ENCODE results near the gene SNX13.
A peak's percentile ranks its signal among the peaks of the same experiment; 100 is the strongest.

The SNX13 gene

DNA sequence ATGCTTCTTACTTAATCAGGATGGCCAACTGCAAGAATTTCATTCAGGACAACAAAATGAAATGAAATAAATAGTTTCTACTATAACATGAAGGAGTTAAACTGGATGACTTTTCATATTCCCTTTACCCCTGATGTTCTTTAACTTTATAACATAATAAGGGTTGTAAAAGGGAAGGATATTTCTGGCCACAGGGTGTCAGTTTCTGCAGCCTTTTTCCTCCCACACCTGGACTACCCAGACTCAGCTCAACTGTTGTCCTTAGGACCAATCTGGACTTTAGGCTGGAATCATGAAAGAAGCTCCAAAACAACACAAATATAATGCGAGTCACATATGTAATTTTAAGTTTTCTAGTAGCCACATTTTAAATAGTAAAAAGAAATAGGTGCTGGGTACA lies 44.0 kb upstream of the SNX13 start:
- Histone ChIP-seq H3K36me3 (ENCODE audit: control insufficient read depth in 4 of 4, insufficient read depth in 4 of 4, low read length in 3 of 4) (no peaks in the 10 kb centered on the region), H3K27me3 (replicated peaks in 2 of 5; ENCODE audit: control insufficient read depth in 4 of 5, insufficient read depth in 5 of 5, low read length in 4 of 5) (no peaks in the 10 kb centered on the region), H3K4me3 (ENCODE audit: control insufficient read depth in 1 of 7, extremely low read depth in 1 of 7, insufficient read depth in 4 of 7, low read depth in 2 of 7, low read length in 6 of 7) (no peak overlapping the region), H3K9me3 (ENCODE audit: control extremely low read depth in 1 of 5, control insufficient read depth in 4 of 5, insufficient read depth in 2 of 5, low read depth in 1 of 5, low read length in 4 of 5) (peaks cover 0 to 4% (median 2%) of the 10 kb centered on the region in 5 experiments), H3K27ac (ENCODE audit: insufficient read depth in 1 of 2, low read depth in 1 of 2, low read length in 2 of 2, poor library complexity in 1 of 2, severe bottlenecking in 2 of 2) (no peak overlapping the region), H3K4me1 (ENCODE audit: control extremely low read depth in 1 of 4, control insufficient read depth in 4 of 4, insufficient read depth in 4 of 4, low read length in 3 of 4) (peaks cover 0 to 5% (median 2%) of the 10 kb centered on the region in 4 experiments)
- POLR2A ChIA-PET = no interaction called here
- no peak for DNase-seq
- WGBS (ENCODE audit: insufficient coverage) = no CpG with 5 or more reads among the region's 1 CpG
- CTCF ChIA-PET = no interaction called here

DNA sequence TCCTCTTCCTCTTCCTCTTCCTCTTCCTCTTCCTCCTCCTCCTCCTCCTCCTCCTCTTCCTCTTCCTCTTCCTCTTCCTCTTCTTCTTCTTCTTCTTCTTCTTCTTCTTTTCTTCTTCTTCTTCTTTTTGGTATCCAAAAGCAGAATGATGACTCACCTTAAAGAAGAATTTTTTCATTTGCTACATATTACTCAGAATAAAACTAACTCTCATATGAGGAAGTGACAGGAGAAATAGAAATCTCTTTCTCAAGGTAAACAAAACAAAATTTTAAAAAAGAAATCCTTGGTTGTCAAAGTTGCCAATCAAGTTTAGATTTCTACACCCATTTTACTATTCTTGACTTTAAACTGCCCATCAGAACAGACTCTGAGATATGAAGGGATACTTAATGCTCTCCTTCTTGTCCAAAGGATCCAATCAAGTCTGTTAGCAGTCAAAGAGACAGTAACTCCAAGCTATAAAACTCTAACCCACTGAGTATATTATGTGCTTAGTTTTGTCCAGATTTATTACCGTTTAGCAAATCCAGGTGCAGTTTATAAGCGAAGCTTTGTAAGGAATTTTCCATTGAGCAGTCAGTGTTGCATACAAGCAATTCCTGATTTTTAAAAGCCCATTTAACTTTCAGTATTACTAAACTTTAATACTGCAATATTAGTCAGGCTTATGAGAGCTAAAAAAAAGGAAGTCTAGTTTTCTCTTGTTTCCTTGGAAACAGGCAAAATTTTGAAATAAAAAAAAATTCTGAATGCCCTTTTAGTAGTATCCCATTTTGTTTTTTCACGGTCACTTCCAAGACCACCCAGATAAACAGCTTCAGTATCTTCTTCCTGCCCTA lies 43.1 kb upstream of the SNX13 start:
- peak in 2 of 3 donors; percentile 36 to 45 for DNase-seq
- 100% methylated on average over 1 of the region's 3 CpGs for WGBS (ENCODE audit: insufficient coverage)
- Histone ChIP-seq H3K4me1 (ENCODE audit: control extremely low read depth in 1 of 4, control insufficient read depth in 4 of 4, insufficient read depth in 4 of 4, low read length in 3 of 4) (peaks cover 0 to 5% (median 2%) of the 10 kb centered on the region in 4 experiments), H3K27me3 (replicated peaks in 2 of 5; ENCODE audit: control insufficient read depth in 4 of 5, insufficient read depth in 5 of 5, low read length in 4 of 5) (no peaks in the 10 kb centered on the region), H3K36me3 (ENCODE audit: control insufficient read depth in 4 of 4, insufficient read depth in 4 of 4, low read length in 3 of 4) (no peaks in the 10 kb centered on the region), H3K4me3 (ENCODE audit: control insufficient read depth in 1 of 7, extremely low read depth in 1 of 7, insufficient read depth in 4 of 7, low read depth in 2 of 7, low read length in 6 of 7) (no peak overlapping the region), H3K27ac (ENCODE audit: insufficient read depth in 1 of 2, low read depth in 1 of 2, low read length in 2 of 2, poor library complexity in 1 of 2, severe bottlenecking in 2 of 2) (no peak overlapping the region), H3K9me3 (ENCODE audit: control extremely low read depth in 1 of 5, control insufficient read depth in 4 of 5, insufficient read depth in 2 of 5, low read depth in 1 of 5, low read length in 4 of 5) (peaks cover 0 to 4% (median 2%) of the 10 kb centered on the region in 5 experiments)
- POLR2A ChIA-PET = no interaction called here
- CTCF ChIA-PET = interaction anchor here (1.0 kb wide), 1 partner anchor 10 kb away, joined by 3 read pairs; no protein-coding TSS in a partner anchor

- Histone ChIP-seq H3K4me3 (ENCODE audit: control insufficient read depth in 1 of 7, extremely low read depth in 1 of 7, insufficient read depth in 4 of 7, low read depth in 2 of 7, low read length in 6 of 7) (no peak overlapping the region), H3K36me3 (ENCODE audit: control insufficient read depth in 4 of 4, insufficient read depth in 4 of 4, low read length in 3 of 4) (no peaks in the 10 kb centered on the region), H3K27me3 (replicated peaks in 2 of 5; ENCODE audit: control insufficient read depth in 4 of 5, insufficient read depth in 5 of 5, low read length in 4 of 5) (no peaks in the 10 kb centered on the region), H3K4me1 (ENCODE audit: control extremely low read depth in 1 of 4, control insufficient read depth in 4 of 4, insufficient read depth in 4 of 4, low read length in 3 of 4) (no peaks in the 10 kb centered on the region), H3K27ac (ENCODE audit: insufficient read depth in 1 of 2, low read depth in 1 of 2, low read length in 2 of 2, poor library complexity in 1 of 2, severe bottlenecking in 2 of 2) (no peak overlapping the region), H3K9me3 (ENCODE audit: control extremely low read depth in 1 of 5, control insufficient read depth in 4 of 5, insufficient read depth in 2 of 5, low read depth in 1 of 5, low read length in 4 of 5) (peaks cover 0 to 4% (median 2%) of the 10 kb centered on the region in 5 experiments)
- no peak for DNase-seq
- ChIA-PET POLR2A (no interaction called here), CTCF (interaction anchor here (1.2 kb wide), 1 partner anchor 10 kb away, joined by 3 read pairs; no protein-coding TSS in a partner anchor)
- no CpG with 5 or more reads among the region's 2 CpGs for WGBS (ENCODE audit: insufficient coverage)
These were observed 36.7 kb upstream of the SNX13 start for GRCh38 chr7:17976952-17977351.

GRCh38 chr7:17971411-17971810 lies 31.1 kb upstream of the SNX13 start:
- DNase-seq = peak in 1 of 3 donors; percentile 9
- POLR2A ChIA-PET = no interaction called here
- H3K9me3 ChIP-seq (ENCODE audit: control extremely low read depth in 1 of 5, control insufficient read depth in 4 of 5, insufficient read depth in 2 of 5, low read depth in 1 of 5, low read length in 4 of 5) = no peaks in the 10 kb centered on the region
- CTCF ChIA-PET = no interaction called here
- H3K36me3 ChIP-seq (ENCODE audit: control insufficient read depth in 4 of 4, insufficient read depth in 4 of 4, low read length in 3 of 4) = no peaks in the 10 kb centered on the region
- H3K4me3 ChIP-seq (ENCODE audit: control insufficient read depth in 1 of 7, extremely low read depth in 1 of 7, insufficient read depth in 4 of 7, low read depth in 2 of 7, low read length in 6 of 7) = no peak overlapping the region
- H3K4me1 ChIP-seq (ENCODE audit: control extremely low read depth in 1 of 4, control insufficient read depth in 4 of 4, insufficient read depth in 4 of 4, low read length in 3 of 4) = no peaks in the 10 kb centered on the region
- WGBS (ENCODE audit: insufficient coverage) = no CpG with 5 or more reads among the region's 2 CpGs
- peaks cover 0 to 2% (median 0%) of the 10 kb centered on the region in 5 experiments for H3K27me3 ChIP-seq (replicated peaks in 2 of 5; ENCODE audit: control insufficient read depth in 4 of 5, insufficient read depth in 5 of 5, low read length in 4 of 5)
- no peak overlapping the region for H3K27ac ChIP-seq (ENCODE audit: insufficient read depth in 1 of 2, low read depth in 1 of 2, low read length in 2 of 2, poor library complexity in 1 of 2, severe bottlenecking in 2 of 2)

- Histone ChIP-seq H3K4me3 (ENCODE audit: control insufficient read depth in 1 of 7, extremely low read depth in 1 of 7, insufficient read depth in 4 of 7, low read depth in 2 of 7, low read length in 6 of 7) (no peak overlapping the region), H3K4me1 (ENCODE audit: control extremely low read depth in 1 of 4, control insufficient read depth in 4 of 4, insufficient read depth in 4 of 4, low read length in 3 of 4) (no peaks in the 10 kb centered on the region), H3K27ac (ENCODE audit: insufficient read depth in 1 of 2, low read depth in 1 of 2, low read length in 2 of 2, poor library complexity in 1 of 2, severe bottlenecking in 2 of 2) (no peak overlapping the region), H3K9me3 (ENCODE audit: control extremely low read depth in 1 of 5, control insufficient read depth in 4 of 5, insufficient read depth in 2 of 5, low read depth in 1 of 5, low read length in 4 of 5) (no peaks in the 10 kb centered on the region), H3K36me3 (ENCODE audit: control insufficient read depth in 4 of 4, insufficient read depth in 4 of 4, low read length in 3 of 4) (no peaks in the 10 kb centered on the region), H3K27me3 (replicated peaks in 2 of 5; ENCODE audit: control insufficient read depth in 4 of 5, insufficient read depth in 5 of 5, low read length in 4 of 5) (peaks cover 0 to 2% (median 0%) of the 10 kb centered on the region in 5 experiments)
- DNase-seq = no peak
- ChIA-PET POLR2A (no interaction called here), CTCF (interaction anchor here (0.8 to 1.6 kb wide), 2 partner anchors 11 to 23 kb away, joined by 3 to 5 read pairs; no protein-coding TSS in a partner anchor)
- 96% methylated on average over 4 of the region's 5 CpGs for WGBS (ENCODE audit: insufficient coverage)
These were observed 28.8 kb upstream of the SNX13 start for GRCh38 chr7:17968791-17969715.

DNA sequence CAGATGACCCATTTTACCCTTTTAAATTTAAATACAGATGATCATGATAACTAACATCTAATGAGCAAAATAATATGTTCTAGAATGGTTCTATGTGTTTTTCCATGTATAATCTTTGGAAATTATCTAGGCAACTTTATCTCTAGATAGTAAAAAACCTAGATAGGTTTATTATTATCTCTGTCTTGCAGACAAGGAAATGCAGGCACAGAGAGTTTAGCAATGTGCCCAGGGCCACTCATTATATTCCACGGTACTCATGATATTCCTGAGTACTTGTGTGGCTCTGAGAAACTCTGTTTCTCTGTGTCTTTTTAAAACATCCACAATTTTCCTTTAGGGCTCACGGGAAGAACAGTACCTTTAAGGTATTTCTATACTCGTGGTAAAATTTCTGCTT lies 26.4 kb upstream of the SNX13 start:
- Histone ChIP-seq H3K4me1 (ENCODE audit: control extremely low read depth in 1 of 4, control insufficient read depth in 4 of 4, insufficient read depth in 4 of 4, low read length in 3 of 4) (no peaks in the 10 kb centered on the region), H3K4me3 (ENCODE audit: control insufficient read depth in 1 of 7, extremely low read depth in 1 of 7, insufficient read depth in 4 of 7, low read depth in 2 of 7, low read length in 6 of 7) (no peak overlapping the region), H3K36me3 (ENCODE audit: control insufficient read depth in 4 of 4, insufficient read depth in 4 of 4, low read length in 3 of 4) (no peaks in the 10 kb centered on the region), H3K9me3 (ENCODE audit: control extremely low read depth in 1 of 5, control insufficient read depth in 4 of 5, insufficient read depth in 2 of 5, low read depth in 1 of 5, low read length in 4 of 5) (peaks cover 0 to 2% (median 0%) of the 10 kb centered on the region in 5 experiments), H3K27me3 (replicated peaks in 2 of 5; ENCODE audit: control insufficient read depth in 4 of 5, insufficient read depth in 5 of 5, low read length in 4 of 5) (peaks cover 0 to 2% (median 0%) of the 10 kb centered on the region in 5 experiments), H3K27ac (ENCODE audit: insufficient read depth in 1 of 2, low read depth in 1 of 2, low read length in 2 of 2, poor library complexity in 1 of 2, severe bottlenecking in 2 of 2) (no peak overlapping the region)
- no peak for DNase-seq
- CTCF ChIA-PET = no interaction called here
- WGBS (ENCODE audit: insufficient coverage) = 80% methylated on average over 1 of the region's 3 CpGs
- POLR2A ChIA-PET = no interaction called here

Measured in common myeloid progenitor, CD34-positive (primary cell).